NCI-H748 (cell line): Measurements from ENCODE around the gene SRC.
A peak's percentile ranks its signal among the peaks of the same experiment; 100 is the strongest.
"Not testable (repeated sequence)": the region's sequence is repeated elsewhere in the genome, so short reads cannot be mapped to it uniquely, and the experiment has no call there.

ENCODE experiments used
- DNase-seq: peaks from one replicate; lab custom pipeline; 2025; ENCODE audit not compliant: unreplicated experiment; lab: John Stamatoyannopoulos, UW

SRC gene

DNA sequence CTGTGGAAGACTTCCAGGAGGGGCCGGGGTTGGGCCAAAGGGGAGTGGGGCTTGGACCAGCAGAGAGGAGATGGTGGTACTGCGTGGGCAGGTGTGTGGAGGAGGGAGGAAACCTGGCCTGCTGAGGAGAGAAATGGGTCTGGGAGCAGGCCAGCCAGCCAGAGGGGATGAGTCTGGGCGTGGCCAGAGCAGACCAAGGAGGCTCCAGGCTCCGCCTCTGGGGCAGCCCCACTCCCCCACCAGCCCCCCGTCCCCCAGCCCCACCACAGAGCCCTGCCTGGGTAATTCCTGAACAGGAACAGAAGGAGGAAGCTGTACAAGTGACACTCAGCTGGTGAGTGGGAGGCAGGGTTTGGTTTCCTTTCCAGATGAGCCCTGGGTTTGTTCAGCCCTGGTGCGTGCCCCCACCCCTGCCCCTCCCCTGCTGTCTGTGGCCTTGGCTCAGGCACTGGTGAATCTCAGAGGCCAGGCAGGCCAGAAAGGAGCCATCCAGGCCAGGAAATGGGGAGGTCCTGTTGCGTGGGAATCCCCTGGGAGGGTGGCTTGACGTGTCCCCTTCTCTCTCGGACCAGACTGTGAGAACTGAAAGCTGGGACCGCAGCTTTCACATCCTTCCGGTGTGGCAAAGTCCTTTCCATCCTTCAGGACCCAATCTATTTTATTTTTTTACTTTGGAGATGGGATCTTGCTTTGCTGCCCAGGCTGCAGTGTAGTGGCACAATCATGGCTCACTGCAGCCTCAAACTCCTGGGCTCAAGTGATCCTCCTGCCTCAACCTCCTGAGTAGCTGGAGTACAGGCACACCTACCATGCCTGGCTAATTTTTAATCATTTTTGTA is 9.4 kb upstream of the SRC start:
- no peak for DNase-seq

GRCh38 chr20:37337208-37337991 is 8.5 kb upstream of the SRC start:
- no peak for DNase-seq

DNA sequence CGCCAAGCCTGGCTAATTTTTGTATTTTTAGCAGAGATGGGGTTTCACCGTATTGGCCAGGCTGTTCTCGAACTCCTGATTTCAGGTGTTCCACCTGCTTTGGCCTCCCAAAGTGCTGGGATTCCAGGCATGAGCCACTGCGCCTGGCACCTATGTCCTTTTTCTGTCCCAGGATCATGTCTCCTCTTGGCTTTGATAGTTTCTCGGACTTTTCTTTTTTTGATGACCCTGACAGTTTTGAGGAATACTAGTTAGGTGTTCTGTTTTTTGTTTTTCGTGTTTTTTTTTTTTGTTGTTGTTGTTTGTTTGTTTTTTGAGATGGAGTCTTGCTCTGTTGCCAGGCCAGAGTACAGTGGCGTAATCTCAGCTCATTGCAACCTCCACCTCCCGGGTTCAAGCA is 7.6 kb upstream of the SRC start:
- DNase-seq = not testable (repeated sequence)

DNA sequence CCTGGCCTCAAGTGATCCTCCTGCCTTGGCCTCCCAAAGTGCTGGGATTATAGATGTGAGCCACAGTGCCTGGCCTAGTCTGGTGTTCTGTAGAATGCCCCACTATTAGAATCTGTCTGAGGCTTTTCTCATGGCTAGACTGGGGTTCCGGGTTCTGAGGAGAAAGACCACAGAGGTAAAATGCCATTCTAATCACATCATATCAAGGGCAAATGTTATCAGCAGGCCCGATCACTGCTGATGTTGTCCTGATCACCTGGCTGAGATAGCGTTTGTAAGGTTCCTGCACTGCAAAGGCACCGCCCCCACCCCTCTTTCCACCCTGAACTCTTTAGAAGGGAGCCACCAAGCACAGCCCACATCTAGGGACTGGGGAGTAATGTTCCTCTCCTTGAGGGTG is 6.7 kb upstream of the SRC start:
- no peak for DNase-seq

DNA sequence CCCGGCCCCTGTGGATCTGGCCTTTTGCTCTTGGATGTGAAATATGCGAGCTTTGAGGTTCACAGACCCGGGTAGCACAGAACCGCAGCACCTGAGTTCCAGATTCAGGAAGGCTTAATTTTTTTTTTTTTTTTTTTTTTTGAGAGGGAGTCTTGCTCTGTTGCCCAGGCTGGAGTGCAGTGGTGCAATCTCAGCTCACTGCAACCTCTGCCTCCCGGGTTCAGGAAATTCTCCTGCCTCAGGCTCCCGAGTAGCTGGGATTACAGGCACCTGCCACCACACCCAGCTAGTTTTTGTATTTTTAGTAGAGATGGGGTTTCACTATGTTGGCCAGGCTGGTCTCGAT is 6.2 kb upstream of the SRC start:
- not testable (repeated sequence) for DNase-seq

GRCh38 chr20:37340998-37341397 is 4.9 kb upstream of the SRC start:
- no peak for DNase-seq

DNA sequence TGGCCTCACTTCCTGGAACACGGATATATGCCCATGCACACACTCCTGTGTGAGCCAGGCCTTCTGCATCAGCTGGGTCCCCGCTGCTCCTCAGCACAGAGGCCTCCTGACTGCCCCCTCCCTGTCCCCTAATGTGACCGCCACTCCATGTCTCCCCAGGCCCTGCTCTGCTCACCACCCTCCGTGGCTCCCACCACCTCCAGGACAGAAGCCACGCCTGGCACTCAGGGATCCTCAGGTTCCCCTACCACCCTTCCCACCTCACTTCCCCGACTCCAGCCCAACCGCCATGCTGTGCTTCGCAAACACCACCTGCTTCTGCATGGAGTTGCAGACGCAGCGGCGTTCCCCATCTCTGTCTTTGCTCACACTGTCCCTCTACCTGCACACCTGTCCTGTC is 4.3 kb upstream of the SRC start:
- peak; percentile 37 for DNase-seq

DNA sequence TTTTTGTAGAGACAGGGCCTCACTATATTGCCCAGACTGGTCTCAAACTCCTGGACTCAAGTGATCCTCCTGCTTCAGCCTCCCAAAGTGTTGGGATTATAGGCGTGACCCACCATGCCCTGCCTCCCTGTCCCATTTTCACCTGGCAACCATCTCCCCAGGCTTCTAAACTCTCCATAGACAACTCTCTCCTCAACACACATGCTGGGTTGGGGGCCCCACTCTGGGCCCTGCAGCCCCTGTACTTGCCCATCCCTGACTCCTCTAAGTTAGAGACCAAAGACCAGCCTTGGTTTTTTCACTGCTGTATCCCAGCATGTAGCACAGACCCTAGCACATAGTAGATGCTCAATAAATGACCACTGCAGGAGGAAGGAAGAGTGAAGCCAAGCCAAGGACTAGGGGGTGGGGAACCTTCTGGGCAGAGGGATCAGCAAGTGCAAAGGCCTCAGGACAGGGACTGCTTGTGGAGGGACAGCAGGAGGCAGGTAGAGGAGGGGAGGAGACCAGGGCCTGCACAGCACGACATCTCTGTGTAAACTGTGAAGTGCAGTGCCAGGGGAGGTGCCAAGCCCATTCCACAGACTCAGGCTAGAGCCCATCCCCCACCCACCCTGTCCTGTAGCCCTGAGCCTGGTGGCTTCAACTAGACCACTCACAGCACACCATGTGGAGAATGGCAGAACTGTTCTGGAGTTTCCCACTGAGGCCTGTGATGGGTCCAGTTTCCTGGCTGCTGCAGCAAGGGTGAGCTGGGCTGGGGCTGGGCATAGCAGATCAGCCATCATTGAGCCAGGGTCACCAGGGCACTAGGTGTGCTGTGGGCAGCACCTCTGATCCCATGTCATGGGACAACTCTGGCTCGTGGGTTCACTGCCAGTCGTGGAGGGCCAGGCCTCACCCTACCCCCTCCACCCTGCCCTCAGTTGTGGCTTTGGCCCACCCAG is 3.4 kb upstream of the SRC start:
- no peak for DNase-seq

- peak; percentile 23 for DNase-seq
Observed at GRCh38 chr20:37343212-37343993, 2.5 kb upstream of the SRC start.

GRCh38 chr20:37343994-37344355 is 2.0 kb upstream of the SRC start:
- no peak for DNase-seq

DNA sequence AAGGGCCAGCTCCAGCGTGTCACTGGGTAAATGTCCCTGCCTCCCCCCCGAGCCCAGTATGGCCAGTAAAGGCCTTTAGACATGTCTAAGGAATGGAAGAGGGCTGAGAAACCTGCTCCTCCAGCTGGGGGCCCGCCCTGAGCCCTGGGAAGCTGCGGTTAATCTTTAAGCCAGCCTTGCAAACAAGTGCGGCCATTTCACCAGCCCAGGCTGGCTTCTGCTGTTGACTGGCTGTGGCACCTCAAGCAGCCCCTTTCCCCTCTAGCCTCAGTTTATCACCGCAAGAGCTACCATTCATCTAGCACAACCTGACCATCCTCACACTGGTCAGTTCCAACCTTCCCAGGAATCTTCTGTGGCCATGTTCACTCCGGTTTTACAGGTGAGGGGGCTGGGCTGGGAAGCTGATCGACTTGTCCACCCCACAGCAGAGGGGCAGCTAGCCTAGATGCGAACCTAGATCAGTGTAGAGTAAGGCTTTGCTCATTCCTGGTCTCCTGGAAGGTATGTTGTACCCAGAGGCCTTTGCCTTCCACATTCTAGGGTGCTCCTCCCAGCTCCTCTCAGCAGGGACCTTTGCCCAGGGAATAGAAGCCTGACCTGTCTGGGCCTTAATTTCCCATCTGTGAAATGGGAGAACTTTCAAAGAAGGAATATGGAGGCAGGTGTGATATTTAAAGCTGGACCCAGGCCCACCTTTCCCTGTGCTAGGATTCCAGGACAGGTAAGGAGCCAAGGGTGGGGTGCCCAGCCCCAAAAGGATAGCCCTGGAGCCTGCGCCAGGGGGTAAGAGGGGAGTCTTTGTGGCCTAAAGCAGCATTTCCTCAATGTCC is 1.2 kb upstream of the SRC start:
- no peak for DNase-seq

DNA sequence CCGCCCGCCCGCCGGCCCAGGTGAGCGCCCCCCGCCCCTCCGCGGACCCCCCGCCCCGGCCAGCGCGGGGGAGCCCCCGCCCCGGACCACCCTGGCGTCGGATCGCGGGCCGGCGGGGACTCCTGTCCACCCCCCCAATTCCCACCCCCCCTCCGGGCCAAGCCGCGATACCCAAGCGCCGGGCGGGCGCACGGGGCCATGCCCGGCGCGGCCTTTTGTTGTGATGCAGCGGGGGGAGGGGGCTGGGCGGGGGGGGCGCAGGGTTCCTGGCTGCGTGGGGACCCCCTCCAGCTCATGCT is 245 bp downstream of the SRC start:
- no peak for DNase-seq

DNA sequence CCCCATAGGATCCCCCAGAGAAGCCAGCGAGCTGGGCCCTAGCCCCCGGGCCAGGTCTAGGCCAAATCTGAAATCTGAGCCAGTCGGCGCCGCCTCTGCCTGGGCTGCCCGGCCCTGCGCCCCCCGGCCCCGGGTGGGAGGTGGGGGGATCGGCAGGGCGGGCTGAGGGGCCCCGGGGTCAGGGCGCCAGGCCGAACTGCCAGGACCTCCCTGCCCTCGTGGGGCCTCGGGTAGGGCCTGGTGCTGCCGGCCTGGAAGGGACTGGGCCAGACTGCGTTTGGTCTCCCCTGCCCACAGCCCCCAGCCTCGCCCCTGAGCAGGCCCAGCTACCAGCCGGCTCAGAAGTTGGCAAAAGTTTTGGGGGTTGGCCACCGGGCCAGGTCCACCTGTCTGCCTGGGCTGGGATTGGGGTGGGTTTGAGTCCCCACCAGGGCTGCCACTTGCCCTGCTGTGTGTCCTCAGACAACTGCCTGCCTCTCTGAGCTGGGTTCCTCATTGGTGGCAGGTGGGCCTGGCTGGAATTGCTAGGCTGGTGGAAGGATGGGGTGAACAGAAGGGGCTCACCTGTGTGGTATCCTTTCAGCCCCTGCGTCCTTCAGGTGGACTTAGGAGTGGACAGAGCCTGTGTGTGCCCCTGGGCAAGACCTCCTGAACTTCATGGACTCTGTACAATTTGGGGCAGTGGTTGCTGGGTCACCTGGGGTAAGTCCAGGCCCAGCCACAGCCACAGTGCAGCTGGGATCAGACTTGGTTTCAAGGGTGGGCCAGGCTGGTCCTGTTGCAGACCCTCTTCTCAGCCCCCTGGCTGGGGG is 801 bp downstream of the SRC start:
- no peak for DNase-seq

DNA sequence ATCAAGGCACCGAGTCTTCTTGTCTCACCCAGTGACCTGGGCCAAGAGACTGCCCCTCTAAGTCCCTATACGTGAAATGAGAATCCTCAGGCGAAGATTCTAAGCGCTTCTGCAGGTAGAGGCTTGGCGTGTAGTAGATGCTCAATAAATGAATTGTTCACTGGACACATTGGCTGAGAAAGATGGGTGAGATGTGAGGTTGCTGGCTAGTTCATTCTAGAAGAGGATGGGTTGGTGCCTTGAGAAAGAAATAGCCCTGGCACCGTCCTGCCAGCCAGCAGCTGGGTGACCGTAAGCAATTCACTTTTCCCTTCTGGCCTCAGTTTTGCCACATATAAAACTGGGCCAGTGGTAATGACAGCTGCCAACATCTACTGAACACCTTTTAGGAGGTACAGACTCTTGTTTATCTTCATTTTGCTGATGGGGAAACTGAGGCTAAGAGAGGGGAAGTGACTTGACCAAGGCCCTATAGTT is 1.4 kb downstream of the SRC start:
- no peak for DNase-seq

DNA sequence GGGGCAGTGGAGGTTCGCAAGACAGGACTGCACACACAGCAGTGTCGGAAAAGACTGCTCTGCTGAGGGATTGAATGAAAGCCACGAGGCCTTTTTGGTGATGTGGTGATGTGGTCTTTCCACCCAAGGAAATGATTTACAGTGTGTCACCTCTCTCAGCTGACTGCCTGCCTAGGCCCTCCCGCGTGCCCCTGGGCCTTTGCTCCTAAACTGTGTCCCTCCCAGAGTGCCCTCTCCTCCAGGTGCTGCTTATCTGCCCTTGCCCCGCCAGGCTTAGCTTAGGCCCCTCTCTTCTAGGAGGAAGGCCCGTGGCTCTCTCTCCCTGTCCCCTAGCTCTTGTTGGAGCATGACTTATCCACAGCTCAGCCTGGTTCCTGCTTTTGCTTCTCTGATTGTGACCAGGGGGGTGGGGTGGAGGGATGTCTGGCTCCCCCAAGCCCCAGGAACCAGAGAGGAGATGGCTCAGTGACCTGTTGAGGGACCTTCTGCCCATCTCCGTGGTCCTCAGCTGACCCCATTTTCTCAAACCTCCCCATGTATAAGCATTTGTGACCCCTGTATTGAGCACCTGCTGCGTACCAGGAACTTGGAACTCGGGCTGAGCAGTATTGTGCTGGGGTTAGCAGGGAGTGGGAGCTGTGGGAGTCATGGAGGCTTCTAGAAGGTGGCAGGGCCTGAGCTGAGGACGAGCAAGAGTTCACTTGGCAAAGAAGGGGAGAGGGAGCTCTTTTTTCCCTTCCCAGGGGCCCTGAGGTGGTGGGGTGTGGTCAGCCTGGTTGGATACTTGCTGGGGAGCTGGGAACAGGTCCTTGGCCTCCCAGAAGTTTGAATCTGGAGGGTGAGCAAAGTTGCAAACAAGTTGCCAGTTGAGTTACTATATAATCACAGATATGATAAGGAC is 2.2 kb downstream of the SRC start:
- DNase-seq = no peak

- DNase-seq = no peak
Observed at GRCh38 chr20:37348792-37349516, 3.0 kb downstream of the SRC start.
